CD4-positive, alpha-beta T cell treated with Interleukin-6 at 100 ng/mL for 8 hours (primary cell): Measurements from ENCODE around the gene SKIL.

ENCODE experiments used
- DNase-seq: peaks from one replicate; pipeline ENCODE4 v3.0.0-alpha.2; 2020; ENCODE audit warnings: mixed read lengths, low spot score

SKIL gene

GRCh38 chr3:170350515-170351413 lies 6.8 kb upstream of the SKIL start:
- DNase-seq, result no peak

GRCh38 chr3:170352936-170353335 lies 4.6 kb upstream of the SKIL start:
- DNase-seq, result no peak

DNA sequence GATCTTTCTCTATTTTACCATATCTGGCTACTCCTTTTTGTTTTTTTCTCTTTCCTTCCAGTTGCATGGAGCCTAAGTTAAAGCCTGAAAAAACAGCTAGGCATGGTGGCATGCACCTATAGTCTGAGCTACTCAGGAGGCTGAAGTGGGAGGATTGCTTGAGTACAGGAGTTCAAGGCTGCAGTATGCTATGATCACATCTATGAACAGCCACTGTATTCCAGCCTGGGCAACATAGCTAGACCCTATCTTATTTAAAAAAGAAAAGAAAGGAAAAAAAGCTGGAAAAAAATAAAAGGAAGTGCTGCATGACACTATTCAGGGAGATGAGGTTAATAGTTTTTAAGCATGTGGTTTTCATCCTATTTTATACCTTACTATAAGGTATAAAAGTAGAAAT lies 4.0 kb upstream of the SKIL start:
- no peak for DNase-seq

DNA sequence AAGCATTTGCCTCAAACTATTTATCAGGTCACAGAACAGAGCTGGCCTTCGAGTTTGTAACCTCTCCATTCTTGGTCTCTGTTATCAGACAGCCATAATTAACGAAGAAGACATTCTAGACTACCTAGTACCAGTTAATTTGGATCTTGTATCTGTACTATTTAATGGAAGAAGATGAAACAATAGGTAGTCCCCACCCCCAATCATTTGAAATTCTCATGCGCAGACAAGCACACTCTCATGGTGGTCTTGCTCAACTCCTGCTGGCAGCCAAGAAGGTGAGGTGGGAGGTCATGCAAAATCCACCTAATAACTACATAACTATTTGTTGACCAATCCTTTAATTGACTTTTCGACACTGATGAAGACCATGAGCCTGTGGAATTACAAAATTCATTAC lies 2.8 kb upstream of the SKIL start:
- DNase-seq, result no peak

DNA sequence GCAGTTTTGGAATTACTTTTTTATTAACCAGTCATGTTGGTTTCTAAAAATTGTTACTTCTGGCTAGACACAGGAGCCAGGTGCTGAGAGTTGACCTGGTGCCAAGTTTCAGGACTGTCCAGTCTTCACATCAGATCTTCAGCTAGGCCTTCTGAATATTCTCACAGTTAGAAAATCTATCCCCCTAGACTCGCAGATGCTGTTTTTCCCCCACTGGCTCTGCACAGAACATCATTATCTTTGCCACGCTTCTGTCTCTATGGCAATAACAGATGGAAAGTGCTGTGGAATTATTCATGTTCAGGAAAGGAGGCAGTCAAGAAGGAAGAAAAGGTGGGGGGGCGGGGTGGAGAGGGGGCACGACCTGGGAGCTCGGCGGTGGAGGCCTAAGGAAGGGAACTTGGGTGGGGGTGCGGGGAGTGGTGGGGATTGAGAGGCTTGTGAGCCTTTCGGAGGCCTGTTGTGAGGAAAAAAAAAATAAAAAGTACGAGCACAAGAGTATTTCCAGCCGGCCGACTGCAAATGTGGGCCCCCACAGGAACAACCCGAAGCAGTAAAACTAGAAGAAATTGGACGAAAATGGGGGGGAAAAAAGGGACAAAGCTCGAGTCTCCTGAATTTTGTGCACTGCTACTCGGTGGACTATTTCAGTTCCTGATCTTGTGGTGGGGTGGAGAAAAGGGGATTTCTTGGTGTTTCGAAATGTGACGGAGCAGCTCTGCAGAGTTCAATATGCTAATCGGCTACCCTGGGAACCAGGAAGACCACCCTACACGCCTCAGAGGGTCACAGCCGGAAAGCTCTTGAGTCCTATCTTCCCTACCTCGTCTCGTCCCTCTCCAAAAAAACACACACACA lies 1.5 kb upstream of the SKIL start:
- peak; percentile 18 for DNase-seq

DNA sequence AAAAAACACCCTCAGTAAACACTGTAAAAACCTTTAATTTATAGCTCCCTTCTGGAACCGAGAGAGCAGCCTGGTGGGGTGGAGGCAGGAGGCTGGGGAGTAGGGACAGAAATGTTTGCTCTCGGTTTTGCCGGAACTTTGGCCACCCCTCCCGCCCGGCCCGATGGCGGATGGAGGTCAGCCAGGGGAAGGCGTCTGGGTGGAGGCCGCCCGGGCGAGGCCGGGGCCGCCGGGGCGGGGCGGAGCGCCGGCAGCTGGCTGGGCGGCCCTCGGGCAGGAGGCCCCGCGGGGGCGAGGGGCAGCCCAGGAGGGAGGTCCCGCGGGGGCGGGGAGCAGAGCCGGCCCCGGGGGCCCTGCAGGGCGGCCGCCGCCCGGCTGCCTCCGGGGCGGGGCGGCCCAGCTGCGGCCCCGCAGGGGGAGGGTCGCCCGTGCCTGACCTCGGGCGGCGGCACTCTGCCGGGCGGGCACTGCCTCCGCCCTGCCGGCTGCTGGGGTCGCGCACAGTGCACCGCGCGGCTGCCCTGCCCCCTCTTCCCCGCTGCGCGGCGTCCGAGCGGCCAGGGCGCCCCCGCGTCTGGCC lies 829 bp upstream of the SKIL start:
- DNase-seq, result peak; percentile 34

GRCh38 chr3:170358042-170359010 lies 811 bp downstream of the SKIL start:
- DNase-seq, result peak; percentile 54

DNA sequence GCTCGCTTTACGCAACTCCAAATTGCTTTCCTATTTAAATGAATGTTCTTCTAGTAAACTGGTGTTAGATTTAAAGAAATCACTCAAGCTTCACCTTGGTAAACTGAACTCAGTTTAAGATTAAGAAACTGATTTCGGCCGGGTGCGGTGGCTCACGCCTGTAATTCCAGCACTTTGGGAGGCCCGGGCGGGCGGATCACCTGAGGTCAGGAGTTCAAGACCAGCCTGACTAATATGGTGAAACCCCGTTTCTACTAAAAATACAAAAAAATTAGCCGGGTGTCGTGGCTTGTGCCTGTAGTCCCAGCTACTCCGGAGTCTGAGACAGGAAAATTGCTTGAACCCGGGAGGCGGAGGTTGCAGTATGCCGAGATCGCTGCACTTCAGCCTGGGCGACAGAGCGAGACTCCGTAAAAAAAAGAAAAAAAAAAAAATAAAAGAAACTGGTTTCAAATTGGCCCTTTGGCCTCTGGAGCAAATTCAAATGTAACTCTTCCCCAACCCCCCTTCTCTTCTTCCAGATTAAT lies 1.7 kb downstream of the SKIL start:
- DNase-seq, result no peak

DNA sequence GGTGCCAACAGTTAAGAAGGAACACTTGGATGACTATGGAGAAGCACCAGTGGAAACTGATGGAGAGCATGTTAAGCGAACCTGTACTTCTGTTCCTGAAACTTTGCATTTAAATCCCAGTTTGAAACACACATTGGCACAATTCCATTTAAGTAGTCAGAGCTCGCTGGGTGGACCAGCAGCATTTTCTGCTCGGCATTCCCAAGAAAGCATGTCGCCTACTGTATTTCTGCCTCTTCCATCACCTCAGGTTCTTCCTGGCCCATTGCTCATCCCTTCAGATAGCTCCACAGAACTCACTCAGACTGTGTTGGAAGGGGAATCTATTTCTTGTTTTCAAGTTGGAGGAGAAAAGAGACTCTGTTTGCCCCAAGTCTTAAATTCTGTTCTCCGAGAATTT lies 3.0 kb downstream of the SKIL start:
- no peak for DNase-seq

DNA sequence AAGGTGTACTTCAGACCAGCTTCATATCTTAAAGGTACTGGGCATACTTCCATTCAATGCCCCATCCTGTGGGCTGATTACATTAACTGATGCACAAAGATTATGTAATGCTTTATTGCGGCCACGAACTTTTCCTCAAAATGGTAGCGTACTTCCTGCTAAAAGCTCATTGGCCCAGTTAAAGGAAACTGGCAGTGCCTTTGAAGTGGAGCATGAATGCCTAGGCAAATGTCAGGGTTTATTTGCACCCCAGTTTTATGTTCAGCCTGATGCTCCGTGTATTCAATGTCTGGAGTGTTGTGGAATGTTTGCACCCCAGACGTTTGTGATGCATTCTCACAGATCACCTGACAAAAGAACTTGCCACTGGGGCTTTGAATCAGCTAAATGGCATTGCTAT lies 3.4 kb downstream of the SKIL start:
- DNase-seq, result no peak

DNA sequence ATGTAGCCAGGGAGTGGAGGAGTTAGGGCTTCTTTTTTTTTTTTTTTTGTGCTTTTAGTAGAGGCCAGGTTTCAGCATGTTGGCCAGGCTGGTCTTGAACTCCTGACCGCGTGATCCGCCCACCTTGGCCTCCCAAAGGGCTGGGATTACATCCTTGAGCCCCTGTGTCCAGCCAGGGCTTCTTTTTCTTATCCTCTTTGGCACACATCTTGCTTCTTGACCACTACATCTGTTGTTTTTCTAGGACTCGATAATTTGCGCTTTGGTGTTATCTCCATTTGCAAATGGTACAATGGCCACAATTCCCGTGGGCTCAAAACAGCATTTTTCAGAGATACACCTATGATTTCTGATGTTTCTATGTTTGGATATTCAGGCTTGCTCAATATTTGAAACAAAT lies 4.2 kb downstream of the SKIL start:
- no peak for DNase-seq

- no peak for DNase-seq
Measured at GRCh38 chr3:170363471-170363994, 6.0 kb downstream of the SKIL start.

DNA sequence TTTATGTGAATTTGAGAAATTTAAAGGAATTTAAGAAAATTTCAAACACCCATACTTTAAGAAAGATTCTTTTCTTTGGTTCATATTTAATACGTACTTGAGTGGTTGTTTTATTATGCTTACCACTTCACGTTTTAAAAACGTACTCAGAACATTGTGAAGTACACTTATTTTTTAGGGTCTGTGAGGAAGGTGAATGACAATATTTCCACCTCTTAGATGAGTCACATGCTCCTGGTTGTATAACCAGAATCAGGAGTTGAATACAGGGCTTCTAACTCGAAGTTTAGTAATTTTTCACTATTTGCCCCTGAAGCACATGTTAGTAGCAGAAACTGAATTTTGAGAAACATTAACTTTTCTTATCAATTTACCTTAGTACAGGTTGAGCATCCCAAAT lies 7.5 kb downstream of the SKIL start:
- DNase-seq, result no peak

GRCh38 chr3:170367797-170368196 lies 10.3 kb downstream of the SKIL start:
- DNase-seq, result no peak

GRCh38 chr3:170368921-170369320 lies 11.4 kb downstream of the SKIL start:
- no peak for DNase-seq

DNA sequence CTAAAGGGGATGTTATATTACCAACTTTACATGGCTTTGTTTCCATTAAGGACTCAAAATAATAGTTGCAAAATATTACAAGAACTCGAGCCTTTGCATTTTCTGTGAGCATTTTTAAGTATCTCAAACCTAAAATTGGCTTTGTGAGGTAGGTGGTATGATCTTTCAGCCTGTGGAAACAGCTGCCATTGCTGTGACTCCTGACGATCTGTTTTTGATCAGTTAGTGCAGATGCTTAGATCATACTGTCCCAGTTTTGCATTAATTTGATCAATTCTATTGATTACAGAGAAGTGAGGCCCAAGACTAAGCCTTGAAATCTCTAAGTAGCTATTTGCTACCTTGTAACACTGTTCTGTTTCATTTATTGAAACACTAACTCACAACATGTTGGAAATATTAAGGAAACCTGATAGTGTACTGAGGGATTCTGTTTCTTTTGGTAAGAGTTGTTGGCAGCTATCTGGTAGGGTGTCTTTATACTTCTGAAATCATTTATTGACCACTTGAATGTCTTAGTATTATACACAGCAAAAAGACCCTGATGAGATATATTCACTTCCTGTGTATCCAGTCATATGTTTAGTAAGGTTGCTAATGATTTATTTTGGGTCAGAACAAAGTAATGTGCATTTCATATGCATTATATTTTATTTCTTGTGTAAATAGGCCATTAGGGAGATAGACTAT lies 14.8 kb downstream of the SKIL start:
- DNase-seq, result no peak

DNA sequence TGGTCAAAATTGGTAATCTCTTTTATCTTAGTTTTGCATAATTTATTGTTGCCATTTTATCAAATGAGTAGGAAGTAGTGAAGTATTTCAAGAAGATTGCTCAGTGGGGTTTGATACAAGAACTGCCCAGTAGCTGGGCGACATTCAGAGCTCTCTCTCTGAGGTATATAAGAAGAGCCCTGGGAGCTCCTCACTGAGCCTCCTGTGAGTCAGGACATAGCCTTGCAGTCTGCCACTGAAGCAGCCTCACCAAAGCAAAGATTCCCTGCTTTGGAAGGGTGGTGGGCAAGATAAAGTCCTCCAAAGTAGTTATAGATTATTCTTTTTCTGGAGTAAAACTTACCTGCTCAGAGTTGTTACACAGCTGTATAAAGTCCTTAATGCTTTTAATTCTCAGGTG lies 26.1 kb downstream of the SKIL start:
- no peak for DNase-seq

- DNase-seq, result no peak
Measured at GRCh38 chr3:170386468-170386867, 29.0 kb downstream of the SKIL start.

DNA sequence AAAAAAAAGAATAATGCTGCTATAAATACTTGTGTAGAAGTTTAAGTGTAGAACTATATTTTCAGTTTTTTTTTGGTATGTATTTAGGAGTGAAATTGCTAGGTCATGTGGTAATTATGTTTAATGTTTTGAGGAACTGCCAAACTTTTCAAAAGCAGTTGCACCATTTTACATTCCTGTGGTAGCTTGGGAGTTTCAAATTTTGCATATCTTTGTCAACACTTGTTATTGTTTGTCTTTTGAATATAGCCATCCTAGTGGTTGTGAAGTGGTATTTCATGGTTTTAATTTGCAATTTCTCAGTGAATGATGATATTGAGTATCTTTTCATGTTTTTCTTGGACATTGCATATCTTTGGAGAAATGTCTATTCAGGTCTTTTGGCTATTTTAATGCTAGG lies 30.4 kb downstream of the SKIL start:
- DNase-seq, result no peak

- DNase-seq, result no peak
Measured at GRCh38 chr3:170391108-170391507, 33.6 kb downstream of the SKIL start.

DNA sequence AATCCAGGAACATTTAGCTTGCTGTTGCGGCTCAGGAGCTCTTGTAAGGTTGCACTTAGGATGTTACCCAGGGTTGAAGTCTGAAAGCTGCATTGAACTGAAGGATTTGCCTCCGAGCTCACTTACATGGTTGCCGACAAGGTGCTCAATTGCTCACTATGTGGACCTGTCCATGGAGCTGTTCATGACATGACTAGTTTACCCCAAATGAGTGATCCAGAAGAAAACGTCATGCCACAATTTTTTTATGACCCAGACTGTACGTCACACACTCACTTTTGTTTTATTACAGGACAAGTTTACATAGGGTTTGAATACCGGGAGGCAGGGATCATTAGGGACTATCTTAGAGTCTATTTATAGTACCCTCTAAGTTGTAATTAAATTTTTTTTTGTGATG lies 40.2 kb downstream of the SKIL start:
- no peak for DNase-seq
